Measurements from ENCODE around the gene LSM7. TPM values are rescaled to one million over a fixed set of nuclear protein-coding genes. Genes with fewer than 3 reads are reported as not detected.

Gene LSM7
- total RNA-seq, 1 experiment from 2014 or later: 282 TPM

DNA sequence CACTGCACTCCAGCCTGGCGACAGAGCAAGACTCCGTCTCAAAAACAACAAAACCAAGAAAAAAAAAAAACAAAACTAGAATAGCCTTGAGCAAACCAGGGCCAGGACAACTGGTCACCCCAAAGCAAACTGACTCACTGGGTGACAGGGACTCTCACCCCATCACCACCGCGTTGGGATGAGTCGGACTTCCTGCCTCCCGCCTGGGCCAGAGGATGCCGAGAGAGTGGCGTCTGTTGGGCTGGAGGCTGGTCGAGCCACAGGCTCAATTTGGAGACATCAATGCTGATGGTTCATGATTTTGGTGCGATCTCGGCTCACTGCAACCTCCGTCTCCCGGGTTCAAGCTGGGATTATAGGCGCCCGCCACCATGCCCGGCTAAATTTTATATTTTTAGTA lies 43.3 kb upstream of the LSM7 start:
- no peaks in the 10 kb centered on the region for H3K79me2 ChIP-seq (ENCODE audit: low read length)
- H3K27me3 ChIP-seq (ENCODE audit: low read length): no peaks in the 10 kb centered on the region
- H3K27ac ChIP-seq (ENCODE audit: low read length): no peak overlapping the region
- no peaks in the 10 kb centered on the region for H3K4me1 ChIP-seq (ENCODE audit: insufficient read depth, low read length)
- no peak overlapping the region for H3K9ac ChIP-seq (ENCODE audit: low read length)
- no peaks in the 10 kb centered on the region for H4K20me1 ChIP-seq (ENCODE audit: low read length)
- ATAC-seq (no peak; the same call in 1 of the 2 replicates), DNase-seq (peak; percentile 44)
- TF ChIP-seq, protein P1, sequence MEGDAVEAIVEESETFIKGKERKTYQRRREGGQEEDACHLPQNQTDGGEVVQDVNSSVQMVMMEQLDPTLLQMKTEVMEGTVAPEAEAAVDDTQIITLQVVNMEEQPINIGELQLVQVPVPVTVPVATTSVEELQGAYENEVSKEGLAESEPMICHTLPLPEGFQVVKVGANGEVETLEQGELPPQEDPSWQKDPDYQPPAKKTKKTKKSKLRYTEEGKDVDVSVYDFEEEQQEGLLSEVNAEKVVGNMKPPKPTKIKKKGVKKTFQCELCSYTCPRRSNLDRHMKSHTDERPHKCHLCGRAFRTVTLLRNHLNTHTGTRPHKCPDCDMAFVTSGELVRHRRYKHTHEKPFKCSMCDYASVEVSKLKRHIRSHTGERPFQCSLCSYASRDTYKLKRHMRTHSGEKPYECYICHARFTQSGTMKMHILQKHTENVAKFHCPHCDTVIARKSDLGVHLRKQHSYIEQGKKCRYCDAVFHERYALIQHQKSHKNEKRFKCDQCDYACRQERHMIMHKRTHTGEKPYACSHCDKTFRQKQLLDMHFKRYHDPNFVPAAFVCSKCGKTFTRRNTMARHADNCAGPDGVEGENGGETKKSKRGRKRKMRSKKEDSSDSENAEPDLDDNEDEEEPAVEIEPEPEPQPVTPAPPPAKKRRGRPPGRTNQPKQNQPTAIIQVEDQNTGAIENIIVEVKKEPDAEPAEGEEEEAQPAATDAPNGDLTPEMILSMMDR (conservative IDR thresholded peaks at IDR 0.05; ENCODE audit: low read depth, low read length): no peak
- H3K9me2 ChIP-seq (replicated peaks; ENCODE audit: low read length): no peaks in the 10 kb centered on the region
- no peak overlapping the region for H3K4me3 ChIP-seq (ENCODE audit: low read length)
- intact Hi-C loops (cut with micrococcal nuclease): no loop called here
- H3F3A ChIP-seq (ENCODE audit: low read length, unreplicated experiment): no peaks in the 10 kb centered on the region
- H3K4me2 ChIP-seq (ENCODE audit: low read length): no peak overlapping the region
- H3K9me3 ChIP-seq (ENCODE audit: low read length): no peaks in the 10 kb centered on the region
- ChIA-PET CTCF (no interaction called here), POLR2A (ENCODE audit: unreplicated experiment) (no interaction called here)
- BruUV-seq (replicated peaks): no TSS peak
- no peaks in the 10 kb centered on the region for H3K36me3 ChIP-seq (ENCODE audit: low read depth, low read length)
- H2AFZ ChIP-seq (ENCODE audit: low read length): no peak overlapping the region

DNA sequence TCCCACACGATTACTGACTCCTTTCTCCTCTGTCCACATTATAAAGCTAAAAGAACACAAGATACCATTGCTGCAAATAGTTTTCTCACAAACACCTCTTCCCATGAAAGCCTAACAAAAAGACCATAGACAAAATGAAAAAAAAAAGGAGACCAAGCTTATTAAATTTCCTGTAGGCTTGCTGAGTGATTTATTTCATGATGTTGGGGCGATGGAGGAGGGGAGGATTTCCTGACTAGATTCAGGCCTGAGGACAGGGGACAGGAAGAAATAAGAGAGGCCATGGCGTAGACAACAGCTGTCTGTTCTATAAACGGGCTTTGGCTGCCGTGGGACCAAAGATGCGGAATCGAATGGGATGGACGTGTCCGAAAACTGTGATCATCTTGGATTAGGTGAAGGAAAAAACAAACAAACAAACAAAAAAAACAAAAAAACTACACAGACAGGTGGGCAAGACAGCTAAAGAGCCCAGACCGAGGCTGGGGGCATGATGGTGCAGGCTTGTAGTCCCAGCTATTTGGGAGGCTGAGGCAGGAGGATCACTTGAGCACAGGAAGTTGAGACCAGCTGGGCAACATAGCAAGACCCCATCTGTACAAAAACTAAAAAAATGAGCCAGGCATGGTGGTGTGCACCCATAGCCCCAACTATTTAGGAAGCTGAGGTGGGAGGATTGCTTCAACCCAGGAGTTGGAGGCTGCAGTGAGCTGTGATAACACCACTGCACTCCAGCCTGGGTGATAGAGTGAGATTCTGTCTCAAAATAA lies 37.0 kb upstream of the LSM7 start:
- Histone ChIP-seq H3K27me3 (ENCODE audit: low read length) (peaks cover 11% of the 10 kb centered on the region), H3K9me2 (replicated peaks; ENCODE audit: low read length) (no peaks in the 10 kb centered on the region), H4K20me1 (ENCODE audit: low read length) (no peaks in the 10 kb centered on the region), H3K4me3 (ENCODE audit: low read length) (no peak overlapping the region), H3K9me3 (ENCODE audit: low read length) (no peaks in the 10 kb centered on the region), H3K36me3 (ENCODE audit: low read depth, low read length) (no peaks in the 10 kb centered on the region), H3K4me2 (ENCODE audit: low read length) (no peak overlapping the region), H3K27ac (ENCODE audit: low read length) (no peak overlapping the region), H2AFZ (ENCODE audit: low read length) (no peak overlapping the region), H3K79me2 (ENCODE audit: low read length) (no peaks in the 10 kb centered on the region), H3K9ac (ENCODE audit: low read length) (no peak overlapping the region), H3F3A (ENCODE audit: low read length, unreplicated experiment) (no peaks in the 10 kb centered on the region), H3K4me1 (ENCODE audit: insufficient read depth, low read length) (no peaks in the 10 kb centered on the region)
- no TSS peak for BruUV-seq (replicated peaks)
- no peak for DNase-seq
- TF ChIP-seq EZH2phosphoT487 (IDR thresholded peaks at IDR 0.05; ENCODE audit: borderline replicate concordance, low read length): no peak
- no peak for TF ChIP-seq EZH2 (IDR thresholded peaks at IDR 0.05; ENCODE audit: low read length, unreplicated experiment)
- TF ChIP-seq, protein P1 (conservative IDR thresholded peaks at IDR 0.05; ENCODE audit: low read depth, low read length): no peak
- ChIA-PET CTCF (no interaction called here), POLR2A (ENCODE audit: unreplicated experiment) (no interaction called here)
- intact Hi-C loops (cut with micrococcal nuclease): no loop called here
- no peak for ATAC-seq

DNA sequence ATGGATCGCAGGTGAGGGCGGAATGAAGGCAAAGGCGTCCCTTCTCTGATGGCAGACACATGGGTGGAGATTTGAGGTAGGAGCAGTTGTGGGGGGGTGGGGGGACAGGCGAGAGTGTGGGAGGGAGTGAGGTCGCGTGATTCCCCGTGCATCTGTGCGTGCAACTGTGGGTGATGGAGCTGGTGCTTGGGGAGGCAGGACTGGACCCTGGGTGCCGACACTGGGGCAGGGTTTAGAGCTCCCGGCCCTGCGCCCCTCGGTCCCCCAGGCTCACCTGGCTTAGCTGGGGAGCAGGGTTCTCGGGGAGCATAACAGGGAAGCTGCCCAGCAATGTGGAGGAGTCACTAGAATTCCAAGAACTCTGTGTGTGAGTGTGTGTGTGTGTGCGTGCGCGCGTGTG lies 35.0 kb upstream of the LSM7 start:
- no peak for DNase-seq
- intact Hi-C loops (cut with micrococcal nuclease): no loop called here
- no peak for ATAC-seq
- CTCF ChIA-PET: no interaction called here
- H3F3A ChIP-seq (ENCODE audit: low read length, unreplicated experiment): no peaks in the 10 kb centered on the region
- H2AFZ ChIP-seq (ENCODE audit: low read length): no peak overlapping the region
- H3K36me3 ChIP-seq (ENCODE audit: low read depth, low read length): no peaks in the 10 kb centered on the region
- H3K4me1 ChIP-seq (ENCODE audit: insufficient read depth, low read length): no peaks in the 10 kb centered on the region
- H3K27ac ChIP-seq (ENCODE audit: low read length): no peak overlapping the region
- H3K4me3 ChIP-seq (ENCODE audit: low read length): no peak overlapping the region
- H3K9me2 ChIP-seq (replicated peaks; ENCODE audit: low read length): no peaks in the 10 kb centered on the region
- H3K4me2 ChIP-seq (ENCODE audit: low read length): no peak overlapping the region
- H4K20me1 ChIP-seq (ENCODE audit: low read length): no peaks in the 10 kb centered on the region
- H3K27me3 ChIP-seq (ENCODE audit: low read length): peaks cover 23% of the 10 kb centered on the region
- TF ChIP-seq, protein P1 (conservative IDR thresholded peaks at IDR 0.05; ENCODE audit: low read depth, low read length): no peak
- TF ChIP-seq EZH2 (IDR thresholded peaks at IDR 0.05; ENCODE audit: low read length, unreplicated experiment) (no peak), EZH2phosphoT487 (IDR thresholded peaks at IDR 0.05; ENCODE audit: borderline replicate concordance, low read length) (no peak)
- no peaks in the 10 kb centered on the region for H3K79me2 ChIP-seq (ENCODE audit: low read length)
- H3K9me3 ChIP-seq (ENCODE audit: low read length): no peaks in the 10 kb centered on the region
- POLR2A ChIA-PET (ENCODE audit: unreplicated experiment): no interaction called here
- no peak overlapping the region for H3K9ac ChIP-seq (ENCODE audit: low read length)
- no TSS peak for BruUV-seq (replicated peaks)

All from PC-3 (cell line).